ENCODE measurements around the gene ZDHHC21.

The ZDHHC21 gene

DNA sequence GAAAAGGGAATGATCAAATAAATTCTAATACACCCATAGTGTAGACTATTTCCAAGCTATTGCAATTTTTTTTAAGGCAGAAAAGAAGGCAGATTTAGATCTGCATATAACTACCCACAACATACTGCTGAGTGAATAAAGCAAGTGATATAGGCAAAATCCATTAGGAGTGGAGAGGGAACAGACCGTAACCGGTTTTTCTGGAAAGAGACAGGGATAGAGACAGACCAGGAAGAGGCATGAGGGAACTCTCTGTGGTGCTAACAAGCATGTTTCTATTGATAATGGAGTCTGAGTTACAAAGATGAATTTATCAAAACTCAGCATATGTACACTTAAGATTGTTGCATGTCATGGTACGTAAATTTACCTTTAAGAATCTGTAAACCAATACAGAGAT is 14.5 kb downstream of the ZDHHC21 start:
- Histone ChIP-seq H3K79me1 (ENCODE audit: low read depth, low read length) (no peaks in the 10 kb centered on the region), H3K4me2 (ENCODE audit: insufficient read depth, low read length, poor library complexity, severe bottlenecking) (no peak overlapping the region), H2BK15ac (ENCODE audit: low read length) (no peak overlapping the region), H3K36me3 (replicated peaks in 1 of 2; ENCODE audit: control insufficient read depth in 2 of 2, insufficient read depth in 2 of 2, low read length in 2 of 2) (peaks cover 1 to 26% of the 10 kb centered on the region in 2 donors), H3K27me3 (ENCODE audit: control insufficient read depth in 3 of 3, insufficient read depth in 3 of 3, low read depth in 1 of 3, low read length in 3 of 3) (no peaks in the 10 kb centered on the region), H3K4ac (ENCODE audit: low read length) (no peak overlapping the region), H3K14ac (ENCODE audit: low read length) (no peak overlapping the region), H3K23ac (ENCODE audit: low read depth, low read length, poor library complexity) (no peak overlapping the region), H3K9me3 (replicated peaks in 1 of 2; ENCODE audit: control insufficient read depth in 2 of 2, insufficient read depth in 1 of 2, low read depth in 1 of 2, low read length in 2 of 2) (peaks cover 0 to 4% of the 10 kb centered on the region in 2 donors), H2BK12ac (ENCODE audit: low read length) (no peak overlapping the region), H2AFZ (ENCODE audit: low read length) (no peak overlapping the region), H2BK120ac (ENCODE audit: low read depth, low read length) (no peak overlapping the region), H3K18ac (ENCODE audit: low read length) (no peak overlapping the region), H3K4me1 (ENCODE audit: control insufficient read depth in 2 of 2, insufficient read depth in 1 of 2, low read depth in 1 of 2, low read length in 2 of 2) (no peaks in the 10 kb centered on the region), H3K4me3 (ENCODE audit: low read length in 2 of 2) (no peak overlapping the region), H4K91ac (ENCODE audit: low read depth, low read length, poor library complexity) (no peak overlapping the region), H3K27ac (replicated peaks; ENCODE audit: low read length) (no peak overlapping the region), H2BK5ac (ENCODE audit: low read length) (no peak overlapping the region), H4K8ac (ENCODE audit: low read depth, low read length) (no peak overlapping the region), H3K9ac (ENCODE audit: low read depth, low read length, poor library complexity) (no peak overlapping the region), H2AK5ac (ENCODE audit: low read depth, low read length) (no peak overlapping the region)
- DNase-seq (ENCODE audit: low spot score), result no peak
- no CpG with 5 or more reads among the region's 3 CpGs for WGBS, 2 donors (ENCODE audit: extremely low coverage in 2 of 2, insufficient read length in 2 of 2, insufficient replicate concordance in 1 of 2)

DNA sequence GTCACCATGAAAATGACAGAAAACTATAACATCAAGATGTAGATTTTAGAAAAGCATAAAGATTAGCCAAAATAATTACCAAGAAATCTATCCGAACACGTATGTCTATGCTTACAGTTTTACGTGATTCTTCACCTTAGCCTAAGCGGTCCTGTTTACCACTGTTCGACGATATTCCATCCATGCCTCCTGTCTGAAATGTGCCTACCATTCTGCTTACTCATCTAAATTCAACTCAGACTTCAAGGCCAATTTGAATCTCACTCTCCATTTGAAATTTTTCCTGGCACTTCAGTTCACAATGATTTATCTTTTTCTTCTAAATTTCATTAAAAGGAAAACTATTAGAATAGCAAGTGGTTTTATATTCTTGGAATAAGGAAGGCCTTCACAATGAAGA is 15.4 kb downstream of the ZDHHC21 start:
- H3K4me1 ChIP-seq (ENCODE audit: control insufficient read depth in 2 of 2, insufficient read depth in 1 of 2, low read depth in 1 of 2, low read length in 2 of 2), result no peaks in the 10 kb centered on the region
- no peaks in the 10 kb centered on the region for H3K27me3 ChIP-seq (ENCODE audit: control insufficient read depth in 3 of 3, insufficient read depth in 3 of 3, low read depth in 1 of 3, low read length in 3 of 3)
- peaks cover 1 to 27% of the 10 kb centered on the region in 2 donors for H3K36me3 ChIP-seq (replicated peaks in 1 of 2; ENCODE audit: control insufficient read depth in 2 of 2, insufficient read depth in 2 of 2, low read length in 2 of 2)
- no peak overlapping the region for H3K4me3 ChIP-seq (ENCODE audit: low read length in 2 of 2)
- no peaks in the 10 kb centered on the region for H3K79me1 ChIP-seq (ENCODE audit: low read depth, low read length)
- no peak overlapping the region for H4K8ac ChIP-seq (ENCODE audit: low read depth, low read length)
- H2BK120ac ChIP-seq (ENCODE audit: low read depth, low read length), result no peak overlapping the region
- H3K9me3 ChIP-seq (replicated peaks in 1 of 2; ENCODE audit: control insufficient read depth in 2 of 2, insufficient read depth in 1 of 2, low read depth in 1 of 2, low read length in 2 of 2), result peaks cover 0 to 4% of the 10 kb centered on the region in 2 donors
- no peak overlapping the region for H3K14ac ChIP-seq (ENCODE audit: low read length)
- no peak overlapping the region for H3K27ac ChIP-seq (replicated peaks; ENCODE audit: low read length)
- H2AK5ac ChIP-seq (ENCODE audit: low read depth, low read length), result no peak overlapping the region
- H3K9ac ChIP-seq (ENCODE audit: low read depth, low read length, poor library complexity), result no peak overlapping the region
- no peak overlapping the region for H4K91ac ChIP-seq (ENCODE audit: low read depth, low read length, poor library complexity)
- no peak for DNase-seq (ENCODE audit: low spot score)
- no peak overlapping the region for H3K23ac ChIP-seq (ENCODE audit: low read depth, low read length, poor library complexity)
- H3K18ac ChIP-seq (ENCODE audit: low read length), result no peak overlapping the region
- no peak overlapping the region for H2BK12ac ChIP-seq (ENCODE audit: low read length)
- H2BK15ac ChIP-seq (ENCODE audit: low read length), result no peak overlapping the region
- WGBS, 2 donors (ENCODE audit: extremely low coverage in 2 of 2, insufficient read length in 2 of 2, insufficient replicate concordance in 1 of 2), result no CpG with 5 or more reads among the region's 6 CpGs
- H3K4ac ChIP-seq (ENCODE audit: low read length), result no peak overlapping the region
- no peak overlapping the region for H2AFZ ChIP-seq (ENCODE audit: low read length)
- no peak overlapping the region for H2BK5ac ChIP-seq (ENCODE audit: low read length)
- no peak overlapping the region for H3K4me2 ChIP-seq (ENCODE audit: insufficient read depth, low read length, poor library complexity, severe bottlenecking)

DNA sequence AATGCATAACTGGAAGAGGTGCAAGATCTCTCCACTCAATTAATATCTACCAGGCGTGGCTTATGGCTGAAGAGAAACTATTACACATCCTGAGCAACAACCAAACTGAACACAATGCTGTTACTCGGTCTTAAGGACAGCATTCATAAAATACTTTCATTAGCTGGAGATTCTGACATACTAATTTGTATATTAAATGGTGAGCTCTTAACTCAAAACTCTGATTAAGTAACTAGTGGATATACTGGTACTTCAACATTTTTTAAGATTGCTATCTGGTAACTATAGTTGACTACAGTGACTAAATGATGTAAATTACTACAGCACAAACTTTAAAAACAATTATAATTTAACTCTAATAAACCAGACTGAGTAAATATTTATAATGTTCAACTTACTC is 15.8 kb downstream of the ZDHHC21 start:
- H2BK5ac ChIP-seq (ENCODE audit: low read length), result no peak overlapping the region
- no peaks in the 10 kb centered on the region for H3K4me1 ChIP-seq (ENCODE audit: control insufficient read depth in 2 of 2, insufficient read depth in 1 of 2, low read depth in 1 of 2, low read length in 2 of 2)
- H4K91ac ChIP-seq (ENCODE audit: low read depth, low read length, poor library complexity), result no peak overlapping the region
- no peak overlapping the region for H3K18ac ChIP-seq (ENCODE audit: low read length)
- no peak overlapping the region for H2BK120ac ChIP-seq (ENCODE audit: low read depth, low read length)
- no peak overlapping the region for H2BK12ac ChIP-seq (ENCODE audit: low read length)
- no peaks in the 10 kb centered on the region for H3K27me3 ChIP-seq (ENCODE audit: control insufficient read depth in 3 of 3, insufficient read depth in 3 of 3, low read depth in 1 of 3, low read length in 3 of 3)
- H2BK15ac ChIP-seq (ENCODE audit: low read length), result no peak overlapping the region
- H3K4me3 ChIP-seq (ENCODE audit: low read length in 2 of 2), result no peak overlapping the region
- peaks cover 1 to 31% of the 10 kb centered on the region in 2 donors for H3K36me3 ChIP-seq (replicated peaks in 1 of 2; ENCODE audit: control insufficient read depth in 2 of 2, insufficient read depth in 2 of 2, low read length in 2 of 2)
- no peak overlapping the region for H2AK5ac ChIP-seq (ENCODE audit: low read depth, low read length)
- H4K8ac ChIP-seq (ENCODE audit: low read depth, low read length), result no peak overlapping the region
- H3K9me3 ChIP-seq (replicated peaks in 1 of 2; ENCODE audit: control insufficient read depth in 2 of 2, insufficient read depth in 1 of 2, low read depth in 1 of 2, low read length in 2 of 2), result peaks cover 0 to 4% of the 10 kb centered on the region in 2 donors
- no peak overlapping the region for H3K23ac ChIP-seq (ENCODE audit: low read depth, low read length, poor library complexity)
- DNase-seq (ENCODE audit: low spot score), result no peak
- no peak overlapping the region for H3K27ac ChIP-seq (replicated peaks; ENCODE audit: low read length)
- WGBS, 2 donors (ENCODE audit: extremely low coverage in 2 of 2, insufficient read length in 2 of 2, insufficient replicate concordance in 1 of 2), result no CpG with 5 or more reads among the region's 2 CpGs
- no peaks in the 10 kb centered on the region for H3K79me1 ChIP-seq (ENCODE audit: low read depth, low read length)
- no peak overlapping the region for H3K4me2 ChIP-seq (ENCODE audit: insufficient read depth, low read length, poor library complexity, severe bottlenecking)
- no peak overlapping the region for H3K9ac ChIP-seq (ENCODE audit: low read depth, low read length, poor library complexity)
- no peak overlapping the region for H3K14ac ChIP-seq (ENCODE audit: low read length)
- H3K4ac ChIP-seq (ENCODE audit: low read length), result no peak overlapping the region
- H2AFZ ChIP-seq (ENCODE audit: low read length), result no peak overlapping the region

DNA sequence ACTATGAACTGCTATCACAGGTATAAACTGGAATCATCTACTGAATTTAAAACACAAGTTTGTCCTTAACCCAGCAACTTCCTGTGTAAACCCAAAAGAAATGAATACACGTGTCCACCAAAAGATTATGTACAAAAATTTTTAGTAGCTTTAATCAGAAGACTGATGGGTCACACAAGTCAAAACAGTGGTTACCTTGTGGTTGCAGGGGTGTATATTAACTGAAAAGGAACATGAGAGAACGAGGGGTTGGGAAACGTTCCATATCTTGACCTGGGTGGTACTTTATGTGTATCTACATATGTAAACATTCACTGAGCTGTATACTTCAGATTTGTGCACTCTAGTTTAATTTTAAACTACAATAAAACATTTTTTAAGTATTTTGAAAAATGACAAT is 18.6 kb downstream of the ZDHHC21 start:
- no peak overlapping the region for H3K18ac ChIP-seq (ENCODE audit: low read length)

More for the DNA sequence above, 18.6 kb downstream of the ZDHHC21 start:
- Histone ChIP-seq H3K4ac (ENCODE audit: low read length) (no peak overlapping the region), H4K8ac (ENCODE audit: low read depth, low read length) (no peak overlapping the region), H3K79me1 (ENCODE audit: low read depth, low read length) (no peaks in the 10 kb centered on the region), H2BK5ac (ENCODE audit: low read length) (no peak overlapping the region), H3K9me3 (replicated peaks in 1 of 2; ENCODE audit: control insufficient read depth in 2 of 2, insufficient read depth in 1 of 2, low read depth in 1 of 2, low read length in 2 of 2) (peaks cover 0 to 8% of the 10 kb centered on the region in 2 donors), H3K4me1 (ENCODE audit: control insufficient read depth in 2 of 2, insufficient read depth in 1 of 2, low read depth in 1 of 2, low read length in 2 of 2) (no peaks in the 10 kb centered on the region), H3K23ac (ENCODE audit: low read depth, low read length, poor library complexity) (no peak overlapping the region), H2AK5ac (ENCODE audit: low read depth, low read length) (no peak overlapping the region), H3K36me3 (replicated peaks in 1 of 2; ENCODE audit: control insufficient read depth in 2 of 2, insufficient read depth in 2 of 2, low read length in 2 of 2) (peaks cover 1 to 49% of the 10 kb centered on the region in 2 donors), H3K9ac (ENCODE audit: low read depth, low read length, poor library complexity) (no peak overlapping the region), H3K14ac (ENCODE audit: low read length) (no peak overlapping the region), H2BK12ac (ENCODE audit: low read length) (no peak overlapping the region), H4K91ac (ENCODE audit: low read depth, low read length, poor library complexity) (no peak overlapping the region), H2BK15ac (ENCODE audit: low read length) (no peak overlapping the region), H2BK120ac (ENCODE audit: low read depth, low read length) (no peak overlapping the region), H2AFZ (ENCODE audit: low read length) (no peak overlapping the region), H3K27ac (replicated peaks; ENCODE audit: low read length) (no peak overlapping the region), H3K4me2 (ENCODE audit: insufficient read depth, low read length, poor library complexity, severe bottlenecking) (no peak overlapping the region), H3K4me3 (ENCODE audit: low read length in 2 of 2) (no peak overlapping the region), H3K27me3 (ENCODE audit: control insufficient read depth in 3 of 3, insufficient read depth in 3 of 3, low read depth in 1 of 3, low read length in 3 of 3) (no peaks in the 10 kb centered on the region)
- DNase-seq (ENCODE audit: low spot score), result no peak
- WGBS, 2 donors (ENCODE audit: extremely low coverage in 2 of 2, insufficient read length in 2 of 2, insufficient replicate concordance in 1 of 2), result no CpG with 5 or more reads among the region's 3 CpGs

Measured in neuronal stem cell (in vitro differentiated cells).